PC-3 (cell line): ENCODE data around the gene SCAMP3.
"Not testable (repeated sequence)": the region's sequence is repeated elsewhere in the genome, so short reads cannot be mapped to it uniquely, and the experiment has no call there.

Experiments
- CTCF ChIP-seq: fragments of 300-600 bp; sonication (generic); conservative IDR thresholded peaks from 2 replicates; pipeline ENCODE4 v1.5.1; 2017; ENCODE audit warnings: antibody characterized with exemption, low read depth, mild to moderate bottlenecking, low read length
- EZH2phosphoT487 ChIP-seq: fragments of 300-600 bp; sonication (generic); IDR thresholded peaks from 2 replicates; pipeline ENCODE4 v1.6.1; 2018; ENCODE audit warnings: mild to moderate bottlenecking, antibody characterized with exemption, low read length, borderline replicate concordance

- not testable (repeated sequence) for TF ChIP-seq CTCF, EZH2phosphoT487
These were observed 50.6 kb downstream of the SCAMP3 start for GRCh38 chr1:155211381-155212050.
